HEK293T (cell line): ENCODE measurements around the gene WDR74.

Experiments used
- FOXK2 ChIP-seq: fragments of 450-650 bp; IDR thresholded peaks from 2 replicates; pipeline ENCODE4 v1.6.1; 2016; ENCODE audit warnings: mild to moderate bottlenecking
- FOXM1 ChIP-seq: fragments of 450-650 bp; IDR thresholded peaks from 2 replicates; pipeline ENCODE4 v1.6.1; 2017; ENCODE audit warnings: mild to moderate bottlenecking, borderline replicate concordance
- L3MBTL2 ChIP-seq: fragments of 450-650 bp; conservative IDR thresholded peaks from 2 replicates; pipeline ENCODE4 v1.6.1; 2016; ENCODE audit warnings: mild to moderate bottlenecking
- NFRKB ChIP-seq: fragments of 450-650 bp; IDR thresholded peaks from 2 replicates; pipeline ENCODE4 v1.6.1; 2016; ENCODE audit warnings: mild to moderate bottlenecking, moderate library complexity
- PKNOX1 ChIP-seq: fragments of 450-650 bp; IDR thresholded peaks from 2 replicates; pipeline ENCODE4 v1.6.1; 2016
- SP1 ChIP-seq: fragments of 450-650 bp; IDR thresholded peaks from 2 replicates; pipeline ENCODE4 v1.6.1; 2017
- TARDBP ChIP-seq: fragments of 450-650 bp; IDR thresholded peaks from 2 replicates; pipeline ENCODE4 v1.6.1; 2016
- ZNF384 ChIP-seq: fragments of 450-650 bp; IDR thresholded peaks from 2 replicates; pipeline ENCODE4 v1.6.1; 2016

GRCh38 chr11:62801071-62801470, 38.3 kb downstream of the WDR74 start:
- TF ChIP-seq PKNOX1 (no peak), L3MBTL2 (no peak), TARDBP (no peak), FOXM1 (no peak), FOXK2 (no peak), ZNF384 (no peak), NFRKB (no peak), SP1 (no peak)
